ENCODE results near the gene PRKRIP1. TPM values are rescaled to one million over a fixed set of nuclear protein-coding genes. Genes with fewer than 3 reads are reported as not detected.
A peak's percentile ranks its signal among the peaks of the same experiment; 100 is the strongest.

PRKRIP1 gene
- total RNA-seq, 5 donors from 2014 or later (not counting 1 experiment from before 2014, with no cell fraction given) = 37.1 to 56.2 (median 48.3) TPM

- Mint-ChIP-seq H3K36me3 (peaks cover 15% of the 10 kb centered on the region), H3K27ac (no peak overlapping the region), H3K4me1 (peaks cover 0 to 5% (median 4%) of the 10 kb centered on the region in 3 donors), H3K27me3 (no peaks in the 10 kb centered on the region), H3K9me3 (no peaks in the 10 kb centered on the region), H3K4me3 (no peak overlapping the region)
- ChIA-PET CTCF (interaction anchor here in 1 of 2 donors (0.7 kb wide), 1 partner anchor 20 kb away, joined by 5 read pairs; no protein-coding TSS in a partner anchor), POLR2A (no interaction called here)
- 97% methylated on average over 39 of the region's 41 CpGs for WGBS (ENCODE audit: insufficient coverage)
- H3K27ac ChIP-seq (ENCODE audit: low read length) = no peak overlapping the region
- H3K36me3 ChIP-seq (ENCODE audit: control insufficient read depth in 2 of 2, extremely low read depth in 1 of 2, insufficient read depth in 1 of 2, low read length in 1 of 2) = peaks cover 11 to 21% of the 10 kb centered on the region in 2 donors
- ATAC-seq (replicated peaks in 1 of 4) (no peak), DNase-seq (no peak)
- no peaks in the 10 kb centered on the region for H3K27me3 ChIP-seq (replicated peaks in 1 of 2; ENCODE audit: control insufficient read depth in 2 of 2, extremely low read depth in 1 of 2, insufficient read depth in 2 of 2, low read length in 1 of 2)
- no peaks in the 10 kb centered on the region for H3K9me3 ChIP-seq
- peaks cover 0 to 3% of the 10 kb centered on the region in 2 experiments for H3K4me1 ChIP-seq (ENCODE audit: control insufficient read depth in 1 of 2, extremely low read depth in 1 of 2, insufficient read depth in 2 of 2, low read length in 2 of 2)
- no peak overlapping the region for H3K4me3 ChIP-seq (ENCODE audit: control insufficient read depth in 1 of 2, extremely low read depth in 1 of 2, low read length in 1 of 2)
Observed at GRCh38 chr7:102446387-102447156, 50.4 kb downstream of the PRKRIP1 start.

GRCh38 chr7:102447311-102447710 lies 51.1 kb downstream of the PRKRIP1 start:
- H3K9me3 ChIP-seq = no peaks in the 10 kb centered on the region
- Mint-ChIP-seq H3K9me3 (no peaks in the 10 kb centered on the region), H3K4me3 (no peak overlapping the region), H3K27ac (no peak overlapping the region), H3K27me3 (no peaks in the 10 kb centered on the region), H3K36me3 (peaks cover 10% of the 10 kb centered on the region), H3K4me1 (peaks cover 0 to 4% (median 3%) of the 10 kb centered on the region in 3 donors)
- H3K4me3 ChIP-seq (ENCODE audit: control insufficient read depth in 1 of 2, extremely low read depth in 1 of 2, low read length in 1 of 2) = no peak overlapping the region
- peaks cover 0 to 3% of the 10 kb centered on the region in 2 experiments for H3K4me1 ChIP-seq (ENCODE audit: control insufficient read depth in 1 of 2, extremely low read depth in 1 of 2, insufficient read depth in 2 of 2, low read length in 2 of 2)
- H3K27ac ChIP-seq (ENCODE audit: low read length) = no peak overlapping the region
- CTCF ChIA-PET = no interaction called here
- POLR2A ChIA-PET = no interaction called here
- peaks cover 11 to 21% of the 10 kb centered on the region in 2 donors for H3K36me3 ChIP-seq (ENCODE audit: control insufficient read depth in 2 of 2, extremely low read depth in 1 of 2, insufficient read depth in 1 of 2, low read length in 1 of 2)
- WGBS (ENCODE audit: insufficient coverage) = 95% methylated on average over 13 of the region's 14 CpGs
- DNase-seq (no peak), ATAC-seq (replicated peaks in 1 of 4) (no peak)
- H3K27me3 ChIP-seq (replicated peaks in 1 of 2; ENCODE audit: control insufficient read depth in 2 of 2, extremely low read depth in 1 of 2, insufficient read depth in 2 of 2, low read length in 1 of 2) = no peaks in the 10 kb centered on the region

GRCh38 chr7:102449136-102449535 lies 53.0 kb downstream of the PRKRIP1 start:
- ChIA-PET POLR2A (interaction anchor here in 1 of 2 donors (0.7 kb wide), 1 partner anchor 12 kb away, joined by 3 read pairs; no protein-coding TSS in a partner anchor), CTCF (interaction anchor here (1.3 to 1.9 kb wide), 3 partner anchors 30 to 45 kb away, joined by 3 to 13 read pairs (median 9); no protein-coding TSS in a partner anchor)
- H3K4me3 Mint-ChIP-seq = no peak overlapping the region
- H3K4me1 Mint-ChIP-seq = peaks cover 0 to 4% (median 3%) of the 10 kb centered on the region in 3 donors
- Histone ChIP-seq H3K4me3 (ENCODE audit: control insufficient read depth in 1 of 2, extremely low read depth in 1 of 2, low read length in 1 of 2) (no peak overlapping the region), H3K36me3 (ENCODE audit: control insufficient read depth in 2 of 2, extremely low read depth in 1 of 2, insufficient read depth in 1 of 2, low read length in 1 of 2) (peaks cover 11 to 21% of the 10 kb centered on the region in 2 donors), H3K27me3 (replicated peaks in 1 of 2; ENCODE audit: control insufficient read depth in 2 of 2, extremely low read depth in 1 of 2, insufficient read depth in 2 of 2, low read length in 1 of 2) (no peaks in the 10 kb centered on the region), H3K4me1 (ENCODE audit: control insufficient read depth in 1 of 2, extremely low read depth in 1 of 2, insufficient read depth in 2 of 2, low read length in 2 of 2) (peaks cover 0 to 3% of the 10 kb centered on the region in 2 experiments), H3K9me3 (no peaks in the 10 kb centered on the region), H3K27ac (ENCODE audit: low read length) (no peak overlapping the region)
- no peak overlapping the region for H3K27ac Mint-ChIP-seq
- ATAC-seq (replicated peaks in 1 of 4) (no peak), DNase-seq (no peak)
- H3K36me3 Mint-ChIP-seq = peaks cover 10% of the 10 kb centered on the region
- H3K27me3 Mint-ChIP-seq = no peaks in the 10 kb centered on the region
- H3K9me3 Mint-ChIP-seq = no peaks in the 10 kb centered on the region
- 97% methylated on average over 15 of the region's 15 CpGs for WGBS (ENCODE audit: insufficient coverage)

- no peaks in the 10 kb centered on the region for H3K9me3 Mint-ChIP-seq
- no peak overlapping the region for H3K4me3 Mint-ChIP-seq
- no peaks in the 10 kb centered on the region for H3K27me3 ChIP-seq (replicated peaks in 1 of 2; ENCODE audit: control insufficient read depth in 2 of 2, extremely low read depth in 1 of 2, insufficient read depth in 2 of 2, low read length in 1 of 2)
- H3K36me3 Mint-ChIP-seq = peaks cover 5% of the 10 kb centered on the region
- H3K4me1 ChIP-seq (ENCODE audit: control insufficient read depth in 1 of 2, extremely low read depth in 1 of 2, insufficient read depth in 2 of 2, low read length in 2 of 2) = peaks cover 0 to 3% of the 10 kb centered on the region in 2 experiments
- DNase-seq (peak in 34 of 35 experiments; percentile 20 to 71 (median 48)), ATAC-seq (replicated peaks in 1 of 4) (peak; percentile 86 to 98 (median 89))
- CTCF ChIA-PET = interaction anchor here (0.5 to 1.9 kb wide), 11 partner anchors 13 to 53 kb away, joined by 3 to 13 read pairs (median 4); no protein-coding TSS in a partner anchor
- 73% methylated on average over 6 of the region's 6 CpGs for WGBS (ENCODE audit: insufficient coverage)
- POLR2A ChIA-PET = no interaction called here
- no peak overlapping the region for H3K27ac ChIP-seq (ENCODE audit: low read length)
- no peak overlapping the region for H3K27ac Mint-ChIP-seq
- peaks cover 8 to 18% of the 10 kb centered on the region in 2 donors for H3K36me3 ChIP-seq (ENCODE audit: control insufficient read depth in 2 of 2, extremely low read depth in 1 of 2, insufficient read depth in 1 of 2, low read length in 1 of 2)
- no peaks in the 10 kb centered on the region for H3K27me3 Mint-ChIP-seq
- H3K9me3 ChIP-seq = no peaks in the 10 kb centered on the region
- no peak overlapping the region for H3K4me3 ChIP-seq (ENCODE audit: control insufficient read depth in 1 of 2, extremely low read depth in 1 of 2, low read length in 1 of 2)
- peaks cover 0 to 4% (median 3%) of the 10 kb centered on the region in 3 donors for H3K4me1 Mint-ChIP-seq
Observed at GRCh38 chr7:102450242-102450641, 54.1 kb downstream of the PRKRIP1 start.

GRCh38 chr7:102451371-102452054 lies 55.4 kb downstream of the PRKRIP1 start:
- POLR2A ChIA-PET = no interaction called here
- Histone ChIP-seq H3K36me3 (ENCODE audit: control insufficient read depth in 2 of 2, extremely low read depth in 1 of 2, insufficient read depth in 1 of 2, low read length in 1 of 2) (peaks cover 11 to 22% of the 10 kb centered on the region in 2 donors), H3K9me3 (no peaks in the 10 kb centered on the region), H3K4me3 (ENCODE audit: control insufficient read depth in 1 of 2, extremely low read depth in 1 of 2, low read length in 1 of 2) (no peak overlapping the region), H3K4me1 (ENCODE audit: control insufficient read depth in 1 of 2, extremely low read depth in 1 of 2, insufficient read depth in 2 of 2, low read length in 2 of 2) (peaks cover 0 to 3% of the 10 kb centered on the region in 2 experiments), H3K27ac (ENCODE audit: low read length) (no peak overlapping the region), H3K27me3 (replicated peaks in 1 of 2; ENCODE audit: control insufficient read depth in 2 of 2, extremely low read depth in 1 of 2, insufficient read depth in 2 of 2, low read length in 1 of 2) (no peaks in the 10 kb centered on the region)
- ATAC-seq (replicated peaks in 1 of 4) (no peak), DNase-seq (no peak)
- Mint-ChIP-seq H3K36me3 (peaks cover 5% of the 10 kb centered on the region), H3K27me3 (no peaks in the 10 kb centered on the region), H3K4me1 (peaks cover 0 to 4% (median 0%) of the 10 kb centered on the region in 3 donors), H3K27ac (no peak overlapping the region), H3K9me3 (no peaks in the 10 kb centered on the region), H3K4me3 (no peak overlapping the region)
- WGBS (ENCODE audit: insufficient coverage) = 95% methylated on average over 20 of the region's 23 CpGs
- CTCF ChIA-PET = interaction anchor here (0.5 to 1.0 kb wide), 4 partner anchors 36 to 1290 kb away, joined by 3 to 7 read pairs (median 4); no protein-coding TSS in a partner anchor

- H3K4me1 ChIP-seq (ENCODE audit: control insufficient read depth in 1 of 2, extremely low read depth in 1 of 2, insufficient read depth in 2 of 2, low read length in 2 of 2) = peaks cover 0 to 3% of the 10 kb centered on the region in 2 experiments
- POLR2A ChIA-PET = interaction anchor here in 1 of 2 donors (0.6 kb wide), 1 partner anchor 64 kb away, joined by 4 read pairs; no protein-coding TSS in a partner anchor
- CTCF ChIA-PET = interaction anchor here (0.7 kb wide), 3 partner anchors 37 to 1291 kb away, joined by 3 to 4 read pairs (median 4); no protein-coding TSS in a partner anchor
- H3K27me3 ChIP-seq (replicated peaks in 1 of 2; ENCODE audit: control insufficient read depth in 2 of 2, extremely low read depth in 1 of 2, insufficient read depth in 2 of 2, low read length in 1 of 2) = no peaks in the 10 kb centered on the region
- ATAC-seq (replicated peaks in 1 of 4) = no peak
- Mint-ChIP-seq H3K4me3 (no peak overlapping the region), H3K9me3 (no peaks in the 10 kb centered on the region), H3K27ac (no peak overlapping the region), H3K36me3 (peaks cover 5% of the 10 kb centered on the region), H3K27me3 (no peaks in the 10 kb centered on the region), H3K4me1 (peaks cover 0 to 4% (median 0%) of the 10 kb centered on the region in 3 donors)
- 96% methylated on average over 4 of the region's 6 CpGs for WGBS (ENCODE audit: insufficient coverage)
- no peak overlapping the region for H3K4me3 ChIP-seq (ENCODE audit: control insufficient read depth in 1 of 2, extremely low read depth in 1 of 2, low read length in 1 of 2)
- no peak overlapping the region for H3K27ac ChIP-seq (ENCODE audit: low read length)
- no peaks in the 10 kb centered on the region for H3K9me3 ChIP-seq
- H3K36me3 ChIP-seq (ENCODE audit: control insufficient read depth in 2 of 2, extremely low read depth in 1 of 2, insufficient read depth in 1 of 2, low read length in 1 of 2) = peaks cover 17 to 19% of the 10 kb centered on the region in 2 donors
- DNase-seq = no peak
Observed at GRCh38 chr7:102452451-102452850, 56.3 kb downstream of the PRKRIP1 start.
